B cell (primary cell): ENCODE results near the gene NSG1. TPM values are rescaled to one million over a fixed set of nuclear protein-coding genes. Genes with fewer than 3 reads are reported as not detected.

Source experiments
- ATAC-seq: fragments of 200-7000 bp; cut with Tn5 transposase; one replicate; pipeline ENCODE4 v1.10.0; 2021; ENCODE audit warnings: low read depth, mild to moderate bottlenecking, moderate number of reproducible peaks, moderate library complexity
- CTCF ChIA-PET: fragments of 350-600 bp; sonication (Branson Sonifier 250); formaldehyde crosslinking; loops from one replicate; lab custom pipeline; 2021; ENCODE audit warnings: antibody characterized with exemption, inconsistent platforms; lab: Charles Lee
- POLR2A ChIA-PET: fragments of 350-600 bp; sonication (Branson Sonifier 250); formaldehyde crosslinking; loops from one replicate; lab custom pipeline; 2021; ENCODE audit warnings: antibody characterized with exemption; lab: Charles Lee
- DNase-seq: peaks from one replicate; pipeline ENCODE4 v3.0.0; 2013
- H2AFZ ChIP-seq: 2 replicates; pipeline ENCODE4 v1.6.1; 2012; ENCODE audit warnings: mild to moderate bottlenecking, low read depth, low read length; ENCODE audit not compliant: insufficient read depth, poor library complexity, severe bottlenecking
- H3K27ac ChIP-seq, 2 donors: 1 replicate in 1 of 2; 2 replicates in 1 of 2; pipeline ENCODE4 v1.5.1; 2012 to 2013; ENCODE audit warnings: low read length in 2 of 2, mild to moderate bottlenecking in 2 of 2, moderate library complexity in 1 of 2
- H3K27me3 ChIP-seq, 4 experiments: fragments of 200-600 bp in 1 of 4; sonication (generic) in 1 of 4; replicated peaks in 1 of 4; 1 replicate in 2 of 4; 2 replicates in 2 of 4; pipeline versions ENCODE4 v1.6.1 to v1.7.0; 2013 to 2016; ENCODE audit warnings: low read length in 3 of 4, mild to moderate bottlenecking in 2 of 4, mixed read lengths in 1 of 4, moderate library complexity in 1 of 4; ENCODE audit not compliant: insufficient read depth in 4 of 4, control insufficient read depth in 3 of 4; ENCODE audit errors: control extremely low read depth in 1 of 4
- H3K36me3 ChIP-seq, 2 experiments: replicated peaks in 1 of 2; 1 replicate in 1 of 2; 2 replicates in 1 of 2; pipeline versions ENCODE4 v1.6.1 to v1.7.1; 2013; ENCODE audit warnings: low read length in 1 of 2; ENCODE audit not compliant: insufficient read depth in 2 of 2, control insufficient read depth in 1 of 2; ENCODE audit errors: control extremely low read depth in 1 of 2, extremely low read depth in 1 of 2
- H3K4me1 ChIP-seq, 2 donors: fragments of 200-600 bp in 1 of 2; sonication (generic) in 1 of 2; 1 replicate in 1 of 2; 2 replicates in 1 of 2; pipeline versions ENCODE4 v1.5.1 to v1.6.1; 2013 to 2017; ENCODE audit warnings: low read length in 2 of 2; ENCODE audit not compliant: control insufficient read depth in 2 of 2, insufficient read depth in 2 of 2
- H3K4me2 ChIP-seq: replicated peaks from 2 replicates; pipeline ENCODE3; 2012; ENCODE audit warnings: mild to moderate bottlenecking, low read depth, low read length; ENCODE audit not compliant: poor library complexity, severe bottlenecking
- H3K4me3 ChIP-seq, 5 experiments: fragments of 200-600 bp in 1 of 5; sonication (generic) in 1 of 5; 1 replicate in 3 of 5; 2 replicates in 2 of 5; pipeline versions ENCODE4 v1.5.1 to v1.7.0; 2011 to 2016; ENCODE audit warnings: low read length in 4 of 5, mild to moderate bottlenecking in 4 of 5, low read depth in 2 of 5, control low read depth in 1 of 5, moderate library complexity in 1 of 5; ENCODE audit not compliant: insufficient read depth in 1 of 5; ENCODE audit errors: control extremely low read depth in 1 of 5, extremely low read depth in 1 of 5
- H3K79me2 ChIP-seq: fragments of 200-600 bp; sonication (generic); one replicate; pipeline ENCODE4 v1.6.0; 2016; ENCODE audit warnings: low read length; ENCODE audit not compliant: control insufficient read depth, insufficient read depth
- H3K9ac ChIP-seq: fragments of 200-600 bp; sonication (generic); 2 replicates; pipeline ENCODE4 v1.6.1; 2017; ENCODE audit warnings: mild to moderate bottlenecking, low read length, moderate library complexity
- H3K9me3 ChIP-seq, 3 donors: one replicate each; pipeline versions ENCODE4 v1.6.1 to v1.7.1; 2013; ENCODE audit warnings: low read length in 2 of 3; ENCODE audit not compliant: control insufficient read depth in 2 of 3, insufficient read depth in 1 of 3; ENCODE audit errors: control extremely low read depth in 1 of 3
- H4K20me1 ChIP-seq: 2 replicates; pipeline ENCODE4 v1.6.0; 2012; ENCODE audit warnings: mild to moderate bottlenecking, low read length; ENCODE audit not compliant: insufficient read depth, control insufficient read depth, poor library complexity, severe bottlenecking
- H3K27ac Mint-ChIP-seq: one replicate; pipeline ENCODE4 v1.8.0; 2021; ENCODE audit warnings: mixed read lengths
- H3K27me3 Mint-ChIP-seq: one replicate; pipeline ENCODE4 v1.8.0; 2021; ENCODE audit warnings: mixed read lengths
- H3K4me1 Mint-ChIP-seq: one replicate; pipeline ENCODE4 v1.8.0; 2021; ENCODE audit warnings: mixed read lengths
- H3K4me3 Mint-ChIP-seq: one replicate; pipeline ENCODE4 v1.8.0; 2021; ENCODE audit warnings: mixed read lengths
- H3K9me3 Mint-ChIP-seq: one replicate; pipeline ENCODE4 v1.8.0; 2022; ENCODE audit warnings: mixed read lengths; ENCODE audit not compliant: insufficient read depth
- CTCF ChIP-seq: fragments of 200-600 bp; IDR thresholded peaks from one replicate; pipeline ENCODE4 v1.8.0; 2022; ENCODE audit warnings: antibody characterized with exemption, mild to moderate bottlenecking
- EZH2 ChIP-seq: IDR thresholded peaks from 2 replicates; pipeline ENCODE4 v1.6.1; 2012; ENCODE audit warnings: borderline replicate concordance, low read depth, mild to moderate bottlenecking, moderate library complexity, low read length; ENCODE audit not compliant: insufficient read depth, poor library complexity, severe bottlenecking
- WGBS: methylation state at CpG from one replicate; pipeline ENCODE4 v1.1.5; 2013; ENCODE audit warnings: missing lambda C conversion rate; ENCODE audit not compliant: insufficient coverage; 5-methylcytosine and 5-hydroxymethylcytosine counted together
- intact Hi-C: fragments of 100-400 bp; cut with micrococcal nuclease; formaldehyde crosslinking; loops from one replicate; pipeline ENCODE4 v1.10.0; 2022
- polyA plus RNA-seq: library from polyadenylated mRNA; depleted of rRNA; stranded (reverse); fragments of >200 nt; gene quantifications from 2 replicates; pipeline ENCODE4 v1.2.3, GENCODE V29; 2012
- total RNA-seq, 2 donors: library from RNA; stranded (reverse); fragments of 120-200 nt in 1 of 2; gene quantifications; 1 replicate in 1 of 2; 2 replicates in 1 of 2; pipeline versions ENCODE4 v1.2.3 to v1.2.4, GENCODE V29; 2013 to 2022

NSG1 gene
- total and polyA plus RNA-seq, 2 donors (not counting 1 experiment from before 2014, with no cell fraction given) = not detected

DNA sequence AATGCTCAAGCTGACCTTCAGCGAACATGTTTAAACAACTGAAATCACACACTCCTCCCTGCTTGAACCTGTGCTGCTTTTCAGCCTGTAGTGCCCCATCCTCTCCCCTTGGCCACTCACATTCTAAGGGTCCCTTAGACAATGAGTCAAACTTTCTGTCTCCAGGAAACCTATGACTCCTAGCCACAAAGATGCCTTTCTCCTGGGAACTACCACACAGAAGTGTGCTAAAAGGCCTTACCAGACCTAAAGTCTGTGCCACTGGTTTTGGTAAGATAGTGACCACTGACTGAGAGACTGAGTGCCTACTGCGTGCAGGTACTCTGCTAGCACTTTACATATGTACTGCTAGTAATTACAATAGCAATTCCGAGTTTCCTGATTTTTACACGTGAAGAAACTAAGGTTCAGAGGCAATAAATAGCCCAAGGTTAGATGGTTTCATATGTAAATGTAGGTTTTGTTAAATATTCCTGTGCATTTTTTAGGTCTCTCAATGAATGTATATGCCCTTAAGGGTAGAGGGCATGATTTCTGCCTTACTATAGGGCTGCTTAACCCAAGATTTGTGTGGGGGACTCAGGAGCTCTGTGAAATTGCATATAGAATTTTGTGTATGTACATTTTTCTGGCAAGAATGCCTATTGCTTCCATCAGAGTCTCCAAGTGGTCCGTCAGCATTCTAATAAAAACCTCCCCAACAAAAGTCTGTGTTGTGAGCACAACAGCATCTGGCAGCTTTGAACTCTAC, 71.1 kb downstream of the NSG1 start:
- Histone ChIP-seq H3K4me3 (no peak overlapping the region), H2AFZ (no peak overlapping the region), H3K36me3 (peaks cover 3 to 52% of the 10 kb centered on the region in 2 experiments), H3K27me3 (no peaks in the 10 kb centered on the region), H3K4me1 (peaks cover 0 to 4% of the 10 kb centered on the region in 2 donors), H3K4me2 (no peak overlapping the region), H4K20me1 (no peaks in the 10 kb centered on the region), H3K9me3 (no peaks in the 10 kb centered on the region), H3K27ac (no peak overlapping the region), H3K79me2 (no peaks in the 10 kb centered on the region), H3K9ac (no peak overlapping the region)
- POLR2A ChIA-PET = interaction anchor here (0.7 kb wide), 1 partner anchor 444 kb away, joined by 4 read pairs; no protein-coding TSS in a partner anchor
- ATAC-seq (no peak), DNase-seq (no peak)
- Mint-ChIP-seq H3K4me1 (peaks cover 13% of the 10 kb centered on the region), H3K27me3 (no peaks in the 10 kb centered on the region), H3K9me3 (no peaks in the 10 kb centered on the region), H3K27ac (no peak overlapping the region), H3K4me3 (no peak overlapping the region)
- TF ChIP-seq EZH2 (no peak), CTCF (no peak)
- WGBS = 100% methylated on average over 1 of the region's 5 CpGs
- CTCF ChIA-PET = no interaction called here
- intact Hi-C loops = no loop called here

- Histone ChIP-seq H3K4me2 (no peak overlapping the region), H3K4me1 (peaks cover 0 to 4% of the 10 kb centered on the region in 2 donors), H3K36me3 (peaks cover 0 to 43% of the 10 kb centered on the region in 2 experiments), H3K9me3 (no peaks in the 10 kb centered on the region), H3K79me2 (no peaks in the 10 kb centered on the region), H3K27ac (no peak overlapping the region), H3K9ac (no peak overlapping the region), H2AFZ (no peak overlapping the region), H4K20me1 (no peaks in the 10 kb centered on the region), H3K4me3 (no peak overlapping the region), H3K27me3 (no peaks in the 10 kb centered on the region)
- H3K27me3 Mint-ChIP-seq = no peaks in the 10 kb centered on the region
- intact Hi-C loops = no loop called here
- DNase-seq (no peak), ATAC-seq (no peak)
- H3K27ac Mint-ChIP-seq = no peak overlapping the region
- 86% methylated on average over 1 of the region's 5 CpGs for WGBS
- peaks cover 13% of the 10 kb centered on the region for H3K4me1 Mint-ChIP-seq
- CTCF ChIA-PET = no interaction called here
- H3K9me3 Mint-ChIP-seq = no peaks in the 10 kb centered on the region
- POLR2A ChIA-PET = no interaction called here
- no peak for TF ChIP-seq EZH2
- TF ChIP-seq CTCF = no peak
- H3K4me3 Mint-ChIP-seq = no peak overlapping the region
Measured at GRCh38 chr4:4459181-4459580, 72.3 kb downstream of the NSG1 start.
